GM12891 (cell line): ENCODE measurements around the gene ST3GAL3.

Experiments used
- POLR2A ChIP-seq: IDR thresholded peaks from 2 replicates; pipeline ENCODE4 v1.6.1; 2011; ENCODE audit warnings: low read depth, low read length, control low read depth
- POLR2AphosphoS5 ChIP-seq: IDR thresholded peaks from 2 replicates; pipeline ENCODE4 v1.6.1; 2011; ENCODE audit warnings: low read depth, low read length, control low read depth
- SPI1 ChIP-seq: IDR thresholded peaks from 2 replicates; pipeline ENCODE4 v1.6.1; 2011; ENCODE audit warnings: low read depth, low read length, control low read depth
- TAF1 ChIP-seq: IDR thresholded peaks from 2 replicates; pipeline ENCODE4 v1.6.1; 2011; ENCODE audit warnings: low read depth, low read length, control low read depth

- no peak for TF ChIP-seq POLR2A
- TF ChIP-seq POLR2AphosphoS5 = no peak
- TF ChIP-seq TAF1 = no peak
- TF ChIP-seq SPI1 = no peak
Measured at GRCh38 chr1:43879414-43879813, 172.1 kb downstream of the ST3GAL3 start.
